ENCODE results near the gene EIF4B. TPM values are rescaled to one million over a fixed set of nuclear protein-coding genes. Genes with fewer than 3 reads are reported as not detected.

The EIF4B gene
- total and polyA plus RNA-seq, 2 of the 13 experiments (the other 11 are each of a cell fraction or from before 2014, with no cell fraction given): 416 to 548 TPM

- TF ChIP-seq NFAT5 (CRISPR knock-in tag; IDR thresholded peaks at IDR 0.05) (0 out of 2 replicates have a peak, but pooled peaks have one; percentile 60), POGK (CRISPR knock-in tag; conservative IDR thresholded peaks at IDR 0.05) (peak; percentile 87), HNRNPL (IDR thresholded peaks at IDR 0.05; ENCODE audit: low read depth, low read length) (0 out of 2 replicates have a peak, but pooled peaks have one; percentile 66), ZNF776 (CRISPR knock-in tag; IDR thresholded peaks at IDR 0.05) (0 out of 2 replicates have a peak, but pooled peaks have one; percentile 26), ERF (CRISPR knock-in tag; IDR thresholded peaks at IDR 0.05) (peak; percentile 83), MXD3 (CRISPR knock-in tag; IDR thresholded peaks at IDR 0.05) (peak; percentile 51; the same call in 1 of the 2 replicates), IRF2 (CRISPR knock-in tag; IDR thresholded peaks at IDR 0.05) (no peak), ZNF614 (CRISPR knock-in tag; IDR thresholded peaks at IDR 0.05; ENCODE audit: borderline replicate concordance) (peak; percentile 21; the same call in 1 of the 2 replicates), GPBP1L1 (CRISPR knock-in tag; IDR thresholded peaks at IDR 0.05) (no peak), DBP (CRISPR knock-in tag; IDR thresholded peaks at IDR 0.05; ENCODE audit: not compliant biosample characterization) (no peak), GATAD2A (CRISPR knock-in tag; IDR thresholded peaks at IDR 0.05) (peak; percentile 37; the same call in 1 of the 2 replicates), SP2 (CRISPR knock-in tag; IDR thresholded peaks at IDR 0.05) (peak; percentile 99), KMT2B (CRISPR knock-in tag; IDR thresholded peaks at IDR 0.05) (peak; percentile 75), HNRNPUL1 (IDR thresholded peaks at IDR 0.05; ENCODE audit: low read depth, low read length) (no peak)
- TF ChIP-seq, protein P1, sequence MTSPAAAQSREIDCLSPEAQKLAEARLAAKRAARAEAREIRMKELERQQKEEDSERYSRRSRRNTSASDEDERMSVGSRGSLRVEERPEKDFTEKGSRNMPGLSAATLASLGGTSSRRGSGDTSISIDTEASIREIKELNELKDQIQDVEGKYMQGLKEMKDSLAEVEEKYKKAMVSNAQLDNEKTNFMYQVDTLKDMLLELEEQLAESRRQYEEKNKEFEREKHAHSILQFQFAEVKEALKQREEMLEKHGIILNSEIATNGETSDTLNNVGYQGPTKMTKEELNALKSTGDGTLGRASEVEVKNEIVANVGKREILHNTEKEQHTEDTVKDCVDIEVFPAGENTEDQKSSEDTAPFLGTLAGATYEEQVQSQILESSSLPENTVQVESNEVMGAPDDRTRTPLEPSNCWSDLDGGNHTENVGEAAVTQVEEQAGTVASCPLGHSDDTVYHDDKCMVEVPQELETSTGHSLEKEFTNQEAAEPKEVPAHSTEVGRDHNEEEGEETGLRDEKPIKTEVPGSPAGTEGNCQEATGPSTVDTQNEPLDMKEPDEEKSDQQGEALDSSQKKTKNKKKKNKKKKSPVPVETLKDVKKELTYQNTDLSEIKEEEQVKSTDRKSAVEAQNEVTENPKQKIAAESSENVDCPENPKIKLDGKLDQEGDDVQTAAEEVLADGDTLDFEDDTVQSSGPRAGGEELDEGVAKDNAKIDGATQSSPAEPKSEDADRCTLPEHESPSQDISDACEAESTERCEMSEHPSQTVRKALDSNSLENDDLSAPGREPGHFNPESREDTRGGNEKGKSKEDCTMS (CRISPR knock-in tag; conservative IDR thresholded peaks at IDR 0.05): 0 out of 2 replicates have a peak, but pooled peaks have one; percentile 17
These were observed 73.2 kb downstream of the EIF4B start, which contains the start of gene SPRYD3 (continued) for GRCh38 chr12:53079226-53080117.
